ENCODE data around the gene SLC10A7.

SLC10A7 gene

GRCh38 chr4:146545102-146545501, 23.4 kb upstream of the SLC10A7 start:
- TF ChIP-seq GLIS3 (CRISPR knock-in tag; IDR thresholded peaks at IDR 0.05), result no peak
- TF ChIP-seq TSHZ2 (CRISPR knock-in tag; IDR thresholded peaks at IDR 0.05), result no peak
- TF ChIP-seq SNAI2 (CRISPR knock-in tag; IDR thresholded peaks at IDR 0.05), result no peak
- no peak for TF ChIP-seq ZNF565 (CRISPR knock-in tag; conservative IDR thresholded peaks at IDR 0.05; ENCODE audit: low read depth)
- TF ChIP-seq ZNF70 (CRISPR knock-in tag; IDR thresholded peaks at IDR 0.05), result no peak
- no peak for TF ChIP-seq ZFP30 (CRISPR knock-in tag; IDR thresholded peaks at IDR 0.05)
- no peak for TF ChIP-seq RARB (CRISPR knock-in tag; IDR thresholded peaks at IDR 0.05)
- TF ChIP-seq ZFP3 (CRISPR knock-in tag; IDR thresholded peaks at IDR 0.05), result no peak
- no peak for TF ChIP-seq TOX (CRISPR knock-in tag; IDR thresholded peaks at IDR 0.05; ENCODE audit: borderline replicate concordance)
- TF ChIP-seq POU6F1 (CRISPR knock-in tag; IDR thresholded peaks at IDR 0.05; ENCODE audit: borderline replicate concordance, low read depth), result no peak
- no peak for TF ChIP-seq ZNF8 (CRISPR knock-in tag; IDR thresholded peaks at IDR 0.05)
- no peak for TF ChIP-seq CSDC2 (CRISPR knock-in tag; IDR thresholded peaks at IDR 0.05)
- no peak for TF ChIP-seq PPARA (CRISPR knock-in tag; IDR thresholded peaks at IDR 0.05; ENCODE audit: borderline replicate concordance)
- TF ChIP-seq BACH2 (CRISPR knock-in tag; IDR thresholded peaks at IDR 0.05; ENCODE audit: borderline replicate concordance), result no peak
- TF ChIP-seq ISL1 (CRISPR knock-in tag; IDR thresholded peaks at IDR 0.05), result no peak
- TF ChIP-seq CREB5 (CRISPR knock-in tag; IDR thresholded peaks at IDR 0.05; ENCODE audit: low read depth), result no peak
- TF ChIP-seq ARNTL (CRISPR knock-in tag; IDR thresholded peaks at IDR 0.05; ENCODE audit: borderline replicate concordance, low read depth), result no peak
- no peak for TF ChIP-seq OSR1 (CRISPR knock-in tag; IDR thresholded peaks at IDR 0.05)
- TF ChIP-seq TCF4 (CRISPR knock-in tag; IDR thresholded peaks at IDR 0.05; ENCODE audit: borderline replicate concordance), result no peak
- no peak for TF ChIP-seq CSRNP3 (CRISPR knock-in tag; IDR thresholded peaks at IDR 0.05)
- peak; percentile 65 for ATAC-seq

GRCh38 chr4:146534178-146534577, 12.4 kb upstream of the SLC10A7 start:
- TF ChIP-seq ZFP30 (CRISPR knock-in tag; IDR thresholded peaks at IDR 0.05) (no peak), POU6F1 (CRISPR knock-in tag; IDR thresholded peaks at IDR 0.05; ENCODE audit: borderline replicate concordance, low read depth) (no peak), CREB5 (CRISPR knock-in tag; IDR thresholded peaks at IDR 0.05; ENCODE audit: low read depth) (no peak), BACH2 (CRISPR knock-in tag; IDR thresholded peaks at IDR 0.05; ENCODE audit: borderline replicate concordance) (no peak), CSRNP3 (CRISPR knock-in tag; IDR thresholded peaks at IDR 0.05) (no peak)
- no peak for ATAC-seq
